HUES64 (cell line): ENCODE measurements around the gene GTSE1.

Source experiments
- H3K27ac ChIP-seq: 2 replicates; pipeline ENCODE4 v1.7.0; 2013; ENCODE audit warnings: low read depth, low read length, inconsistent platforms
- H3K27me3 ChIP-seq: 2 replicates; pipeline ENCODE4 v1.6.1; 2013; ENCODE audit warnings: mild to moderate bottlenecking, low read length; ENCODE audit not compliant: insufficient read depth
- H3K36me3 ChIP-seq: 2 replicates; pipeline ENCODE4 v1.6.1; 2013; ENCODE audit warnings: mild to moderate bottlenecking, low read length; ENCODE audit not compliant: insufficient read depth
- H3K4me1 ChIP-seq: 2 replicates; pipeline ENCODE4 v1.6.1; 2013; ENCODE audit warnings: mild to moderate bottlenecking, low read length, moderate library complexity; ENCODE audit not compliant: insufficient read depth
- H3K4me3 ChIP-seq: 2 replicates; pipeline ENCODE4 v1.5.1; 2013; ENCODE audit warnings: mild to moderate bottlenecking, low read length, moderate library complexity
- H3K9ac ChIP-seq: 2 replicates; pipeline ENCODE4 v1.6.1; 2013; ENCODE audit warnings: mild to moderate bottlenecking, low read depth, low read length
- H3K9me3 ChIP-seq: 2 replicates; pipeline ENCODE4 v1.6.1; 2013; ENCODE audit warnings: low read depth, low read length; ENCODE audit not compliant: insufficient read depth
- WGBS: fragments of 150-250, 120-280 bp; methylation state at CpG from one replicate; pipeline ENCODE4 v1.1.7; 2013; ENCODE audit warnings: missing lambda C conversion rate; 5-methylcytosine and 5-hydroxymethylcytosine counted together

Gene GTSE1

DNA sequence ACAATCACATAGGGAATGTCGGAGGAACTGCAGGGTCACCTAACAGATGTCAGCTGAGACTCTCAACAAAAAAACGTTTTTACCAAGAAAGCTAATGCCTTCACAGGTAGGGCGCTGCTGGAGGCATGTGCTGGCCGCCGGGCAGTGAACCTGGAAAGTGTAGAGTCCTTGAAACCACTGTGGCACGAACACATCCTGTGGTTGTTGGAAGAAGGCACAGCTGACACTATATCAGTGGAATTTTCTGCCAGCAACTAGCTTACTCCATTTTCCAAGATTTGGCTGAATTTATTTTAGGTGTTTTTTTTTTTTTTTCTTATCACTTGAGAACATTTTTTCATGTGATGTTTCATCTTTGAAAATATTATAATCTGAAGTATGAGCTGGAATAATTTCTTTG is 53.0 kb downstream of the GTSE1 start:
- peaks cover 94% of the 10 kb centered on the region for H3K36me3 ChIP-seq
- no peak overlapping the region for H3K9ac ChIP-seq
- 92% methylated on average over 6 of the region's 6 CpGs for WGBS
- H3K4me1 ChIP-seq, result no peaks in the 10 kb centered on the region
- no peak overlapping the region for H3K4me3 ChIP-seq
- no peaks in the 10 kb centered on the region for H3K27me3 ChIP-seq
- H3K9me3 ChIP-seq, result no peaks in the 10 kb centered on the region
- H3K27ac ChIP-seq, result no peak overlapping the region

DNA sequence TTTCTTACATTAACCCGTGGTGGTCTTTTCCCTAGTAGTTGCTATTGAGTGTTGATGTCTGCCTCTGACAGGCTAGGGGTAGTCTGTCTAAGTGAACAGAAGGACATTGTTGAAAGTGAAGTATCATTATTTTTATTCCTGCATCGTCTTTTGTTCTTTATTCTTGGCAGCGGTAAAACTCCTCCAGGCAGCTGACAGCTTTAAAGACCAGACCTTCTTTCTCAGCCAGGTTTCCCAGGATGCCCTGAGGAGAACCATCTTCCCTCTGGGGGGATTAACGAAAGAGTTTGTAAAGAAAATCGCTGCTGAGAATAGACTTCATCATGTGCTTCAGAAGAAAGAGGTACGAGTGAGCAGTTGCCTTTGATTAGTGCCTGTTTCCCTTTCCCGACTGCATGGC is 53.5 kb downstream of the GTSE1 start:
- no peaks in the 10 kb centered on the region for H3K9me3 ChIP-seq
- H3K4me3 ChIP-seq, result no peak overlapping the region
- peaks cover 94% of the 10 kb centered on the region for H3K36me3 ChIP-seq
- H3K27me3 ChIP-seq, result no peaks in the 10 kb centered on the region
- no peak overlapping the region for H3K27ac ChIP-seq
- H3K9ac ChIP-seq, result no peak overlapping the region
- no peaks in the 10 kb centered on the region for H3K4me1 ChIP-seq
- 95% methylated on average over 7 of the region's 7 CpGs for WGBS

DNA sequence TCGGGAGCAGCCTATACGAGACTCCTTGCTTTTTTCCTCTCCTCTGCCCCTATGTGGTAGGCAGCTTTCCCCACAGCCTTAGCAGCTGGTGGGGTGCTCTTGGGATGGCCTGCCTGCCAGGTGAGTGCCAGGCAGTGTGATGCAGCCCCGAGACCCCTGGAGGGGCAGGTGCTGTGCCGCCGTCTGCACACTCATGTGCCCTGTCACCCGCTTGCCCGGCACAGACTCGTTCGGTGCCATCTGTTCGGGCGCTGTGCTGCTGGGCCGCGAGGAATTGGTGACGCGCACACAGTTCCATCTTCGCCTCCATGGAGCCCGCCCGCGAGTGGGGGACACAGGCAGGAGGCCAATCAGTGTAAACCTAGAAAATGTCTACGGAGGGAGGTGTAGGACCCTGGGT is 54.0 kb downstream of the GTSE1 start:
- 97% methylated on average over 20 of the region's 20 CpGs for WGBS
- peaks cover 93% of the 10 kb centered on the region for H3K36me3 ChIP-seq

DNA sequence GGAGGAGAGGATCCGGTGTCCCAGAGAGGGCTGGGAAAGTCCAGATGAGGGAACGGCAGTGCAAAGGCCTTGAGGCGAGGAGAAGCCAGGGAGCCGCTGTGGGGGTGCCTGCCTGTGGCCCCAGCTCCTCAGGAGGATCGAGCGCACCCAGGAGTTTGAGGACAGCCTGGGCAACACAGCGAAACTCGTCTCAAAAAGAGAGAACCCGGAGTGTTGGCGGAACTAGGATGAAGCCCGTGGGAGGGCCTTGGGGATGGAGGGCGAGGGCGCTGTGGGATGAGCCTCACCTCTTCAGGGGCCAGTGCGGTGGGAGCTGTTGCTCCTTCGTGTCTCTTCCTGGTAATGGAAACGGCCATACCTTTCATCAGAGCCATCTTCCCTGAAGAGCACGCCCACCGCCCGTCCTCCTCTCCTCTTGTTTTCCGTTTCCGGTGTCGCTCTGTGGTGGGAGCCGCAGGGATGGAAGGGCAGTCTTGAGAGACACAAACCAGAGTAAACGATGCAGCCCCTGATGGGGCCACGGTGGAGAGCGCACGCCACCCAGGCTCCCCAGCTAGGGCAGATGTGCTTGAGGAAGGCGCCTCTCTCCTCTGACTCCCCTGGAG is 54.6 kb downstream of the GTSE1 start:
- H3K4me1 ChIP-seq, result no peaks in the 10 kb centered on the region
- H3K4me3 ChIP-seq, result no peak overlapping the region
- 96% methylated on average over 28 of the region's 28 CpGs for WGBS
- no peak overlapping the region for H3K9ac ChIP-seq
- H3K27ac ChIP-seq, result no peak overlapping the region
- H3K9me3 ChIP-seq, result no peaks in the 10 kb centered on the region
- peaks cover 93% of the 10 kb centered on the region for H3K36me3 ChIP-seq
- no peaks in the 10 kb centered on the region for H3K27me3 ChIP-seq

More for the DNA sequence above, 54.0 kb downstream of the GTSE1 start:
- Histone ChIP-seq H3K27me3 (no peaks in the 10 kb centered on the region), H3K4me1 (no peaks in the 10 kb centered on the region), H3K9ac (no peak overlapping the region), H3K9me3 (no peaks in the 10 kb centered on the region), H3K27ac (no peak overlapping the region), H3K4me3 (no peak overlapping the region)

DNA sequence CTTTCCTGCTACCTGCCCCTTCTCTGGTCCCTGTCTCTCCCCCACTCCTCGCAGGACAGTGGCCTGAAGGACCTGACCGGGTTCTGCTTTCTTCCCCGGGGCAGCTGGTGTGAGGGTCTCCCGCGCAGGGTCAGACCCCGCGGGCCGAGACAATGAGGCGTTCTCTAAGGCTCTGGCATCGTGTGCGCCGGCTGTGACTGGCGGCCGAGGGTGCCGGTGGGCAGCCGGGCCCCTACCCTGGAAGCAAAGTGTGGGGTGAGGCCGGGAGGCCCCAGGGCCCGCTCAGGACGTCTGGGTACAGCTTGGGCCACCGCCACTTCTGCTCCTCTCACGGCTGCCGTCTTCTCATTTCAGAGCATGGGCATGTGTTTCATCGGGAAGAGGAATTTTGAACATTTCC is 55.1 kb downstream of the GTSE1 start:
- no peaks in the 10 kb centered on the region for H3K4me1 ChIP-seq
- no peak overlapping the region for H3K27ac ChIP-seq
- no peak overlapping the region for H3K9ac ChIP-seq
- peaks cover 93% of the 10 kb centered on the region for H3K36me3 ChIP-seq
- H3K4me3 ChIP-seq, result no peak overlapping the region
- WGBS, result 97% methylated on average over 23 of the region's 23 CpGs
- no peaks in the 10 kb centered on the region for H3K27me3 ChIP-seq
- no peaks in the 10 kb centered on the region for H3K9me3 ChIP-seq

DNA sequence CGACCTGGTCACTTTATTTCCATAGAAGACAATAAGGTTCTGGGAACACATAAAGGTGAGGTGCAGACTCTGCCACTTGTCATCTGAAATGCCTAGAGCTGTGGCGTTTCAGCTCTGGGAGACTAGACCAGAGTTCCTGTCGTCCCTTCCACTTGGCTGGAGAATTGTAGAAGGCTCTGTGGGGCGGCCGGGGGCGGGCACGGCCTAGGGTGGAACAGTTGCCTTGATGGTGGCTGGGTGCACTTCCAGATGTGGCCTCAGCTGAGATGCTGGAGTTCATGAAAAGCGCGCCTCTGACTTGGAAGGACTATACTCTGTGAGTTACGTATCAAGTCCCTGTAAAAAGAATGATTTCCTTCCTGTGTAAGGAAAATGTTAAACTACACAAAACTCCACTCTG is 55.6 kb downstream of the GTSE1 start:
- H3K27ac ChIP-seq, result no peak overlapping the region
- H3K4me1 ChIP-seq, result no peaks in the 10 kb centered on the region
- H3K27me3 ChIP-seq, result no peaks in the 10 kb centered on the region
- no peak overlapping the region for H3K9ac ChIP-seq
- 94% methylated on average over 10 of the region's 10 CpGs for WGBS
- no peak overlapping the region for H3K4me3 ChIP-seq
- peaks cover 94% of the 10 kb centered on the region for H3K36me3 ChIP-seq
- H3K9me3 ChIP-seq, result no peaks in the 10 kb centered on the region

DNA sequence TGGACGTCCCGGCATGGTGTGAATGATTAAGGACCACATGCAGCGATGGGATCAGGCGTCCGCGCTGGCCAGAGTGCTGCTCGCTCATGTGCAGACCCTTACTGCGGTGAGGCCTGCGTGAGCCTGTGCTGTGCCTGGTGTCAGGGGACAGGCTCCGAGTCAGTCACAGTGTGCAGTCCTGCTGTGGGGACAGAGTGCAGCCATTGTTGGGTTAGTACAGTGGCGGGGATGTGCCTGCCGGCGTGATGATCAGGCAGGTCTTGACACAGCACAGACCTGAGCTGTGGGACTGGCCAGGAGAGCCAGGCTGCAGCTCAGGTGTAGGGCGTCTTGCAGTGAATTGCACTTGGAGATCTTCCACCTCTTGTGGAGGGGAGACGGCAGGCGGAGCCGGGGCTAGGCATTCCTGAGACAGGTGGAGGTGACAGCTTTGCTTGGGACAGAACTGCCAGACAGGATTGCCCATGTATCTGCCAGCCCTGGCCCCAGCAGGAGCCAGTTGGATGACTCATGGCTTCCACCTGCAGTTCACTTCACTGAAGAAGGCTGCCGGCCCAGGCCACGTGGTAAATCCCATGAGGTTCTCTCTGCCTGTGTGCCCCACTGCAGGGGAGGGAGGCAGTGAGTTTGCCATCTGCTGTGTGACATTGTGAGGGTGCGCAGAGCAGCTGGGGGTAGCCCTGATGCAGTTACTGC is 56.2 kb downstream of the GTSE1 start:
- H3K9ac ChIP-seq, result no peak overlapping the region
- no peak overlapping the region for H3K4me3 ChIP-seq
- no peaks in the 10 kb centered on the region for H3K4me1 ChIP-seq
- H3K27ac ChIP-seq, result no peak overlapping the region
- no peaks in the 10 kb centered on the region for H3K27me3 ChIP-seq
- no peaks in the 10 kb centered on the region for H3K9me3 ChIP-seq
- H3K36me3 ChIP-seq, result peaks cover 92% of the 10 kb centered on the region
- 93% methylated on average over 20 of the region's 20 CpGs for WGBS

DNA sequence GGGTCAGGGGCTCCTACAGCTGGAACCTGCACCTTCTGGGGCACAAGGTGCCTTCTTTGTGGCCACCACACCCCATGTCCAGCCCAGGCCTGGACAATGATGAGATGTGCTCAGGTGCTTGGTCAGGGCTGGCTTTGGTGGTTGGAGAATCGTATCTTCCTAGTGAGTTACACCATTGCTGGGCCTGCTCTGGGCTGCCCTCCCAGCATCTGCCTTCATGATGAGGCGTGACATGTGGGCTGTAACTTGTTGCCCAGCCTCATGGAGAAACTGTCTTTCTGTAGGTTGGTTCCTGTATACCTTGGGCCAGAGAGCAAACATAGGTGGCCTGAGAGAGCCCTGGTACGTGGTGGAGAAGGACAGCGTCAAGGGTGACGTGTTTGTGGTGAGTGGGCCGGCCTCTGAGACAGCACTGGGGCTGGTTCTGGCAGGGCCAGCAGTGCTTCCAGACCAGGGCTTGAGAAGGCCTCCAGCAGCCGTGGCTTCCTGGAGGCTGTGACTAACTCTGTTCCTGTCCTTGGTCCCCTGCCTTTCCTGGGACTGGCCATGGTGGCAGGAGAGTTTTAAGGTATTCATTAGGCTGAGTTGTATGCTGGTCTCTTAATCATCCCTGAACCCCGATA is 56.9 kb downstream of the GTSE1 start:
- no peaks in the 10 kb centered on the region for H3K9me3 ChIP-seq
- no peaks in the 10 kb centered on the region for H3K27me3 ChIP-seq
- peaks cover 89% of the 10 kb centered on the region for H3K36me3 ChIP-seq
- no peak overlapping the region for H3K27ac ChIP-seq
- no peaks in the 10 kb centered on the region for H3K4me1 ChIP-seq
- H3K4me3 ChIP-seq, result no peak overlapping the region
- H3K9ac ChIP-seq, result no peak overlapping the region
- 96% methylated on average over 8 of the region's 8 CpGs for WGBS

DNA sequence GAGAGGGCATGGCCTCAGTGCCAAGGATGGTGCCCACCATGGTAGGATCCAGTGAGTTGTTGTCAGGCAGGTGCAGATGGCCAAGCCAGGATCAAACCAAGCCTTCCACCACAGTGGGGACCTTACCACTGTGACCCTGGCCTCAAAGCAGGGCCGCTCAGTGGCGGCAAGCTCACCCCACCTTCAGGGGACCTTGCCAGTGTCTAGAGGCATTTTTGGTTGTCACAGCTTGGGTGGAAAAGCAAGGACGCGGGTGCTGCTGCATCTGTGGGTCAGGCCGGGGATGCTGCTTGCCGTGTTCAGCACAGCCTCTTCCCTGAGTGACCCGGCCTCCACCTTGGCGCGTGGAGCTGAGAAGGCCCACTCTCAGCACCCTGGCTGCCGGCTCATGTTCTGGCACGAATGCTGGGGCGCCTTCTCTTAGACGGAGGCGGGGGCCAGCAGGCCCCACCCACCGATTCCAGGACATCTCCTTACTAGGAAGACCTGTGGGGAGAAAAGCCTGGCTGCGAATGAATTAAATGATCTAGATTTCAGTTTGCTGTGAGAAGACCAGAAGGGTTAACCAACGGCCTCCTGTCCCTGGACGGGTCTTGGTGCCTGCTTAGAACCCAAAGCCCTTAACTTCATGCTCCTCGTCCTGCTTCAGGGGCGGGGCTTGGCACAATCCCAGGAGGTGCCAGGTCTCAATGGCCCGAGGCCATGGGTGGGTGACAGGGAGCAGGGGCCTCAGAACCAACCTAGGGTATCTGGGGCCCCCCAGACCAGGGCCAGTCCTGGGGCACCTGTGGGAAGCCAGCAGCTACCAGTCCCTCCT is 57.7 kb downstream of the GTSE1 start:
- peaks cover 90% of the 10 kb centered on the region for H3K36me3 ChIP-seq
- 94% methylated on average over 21 of the region's 21 CpGs for WGBS
- no peaks in the 10 kb centered on the region for H3K4me1 ChIP-seq
- no peak overlapping the region for H3K27ac ChIP-seq
- no peaks in the 10 kb centered on the region for H3K9me3 ChIP-seq
- no peaks in the 10 kb centered on the region for H3K27me3 ChIP-seq
- no peak overlapping the region for H3K4me3 ChIP-seq
- H3K9ac ChIP-seq, result no peak overlapping the region

DNA sequence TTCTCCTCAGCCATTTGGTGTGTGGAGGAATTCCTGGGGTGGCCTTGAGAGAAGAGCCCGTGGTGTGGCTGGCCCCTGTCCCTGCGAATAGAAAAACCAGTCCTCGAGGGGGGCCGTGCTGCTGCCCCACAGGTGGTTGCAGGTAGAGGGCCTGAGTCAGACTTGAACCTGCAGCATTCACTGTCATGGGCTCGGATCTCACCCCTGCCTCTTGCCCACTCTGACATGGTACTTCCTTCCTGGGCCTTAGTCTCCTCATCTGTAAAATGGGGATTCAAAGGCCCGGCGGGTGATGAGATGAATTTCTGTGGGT is 58.3 kb downstream of the GTSE1 start:
- Histone ChIP-seq H3K36me3 (peaks cover 85% of the 10 kb centered on the region), H3K27me3 (no peaks in the 10 kb centered on the region), H3K9me3 (no peaks in the 10 kb centered on the region), H3K4me1 (no peaks in the 10 kb centered on the region), H3K27ac (no peak overlapping the region), H3K9ac (no peak overlapping the region), H3K4me3 (no peak overlapping the region)
- WGBS, result 93% methylated on average over 7 of the region's 7 CpGs

DNA sequence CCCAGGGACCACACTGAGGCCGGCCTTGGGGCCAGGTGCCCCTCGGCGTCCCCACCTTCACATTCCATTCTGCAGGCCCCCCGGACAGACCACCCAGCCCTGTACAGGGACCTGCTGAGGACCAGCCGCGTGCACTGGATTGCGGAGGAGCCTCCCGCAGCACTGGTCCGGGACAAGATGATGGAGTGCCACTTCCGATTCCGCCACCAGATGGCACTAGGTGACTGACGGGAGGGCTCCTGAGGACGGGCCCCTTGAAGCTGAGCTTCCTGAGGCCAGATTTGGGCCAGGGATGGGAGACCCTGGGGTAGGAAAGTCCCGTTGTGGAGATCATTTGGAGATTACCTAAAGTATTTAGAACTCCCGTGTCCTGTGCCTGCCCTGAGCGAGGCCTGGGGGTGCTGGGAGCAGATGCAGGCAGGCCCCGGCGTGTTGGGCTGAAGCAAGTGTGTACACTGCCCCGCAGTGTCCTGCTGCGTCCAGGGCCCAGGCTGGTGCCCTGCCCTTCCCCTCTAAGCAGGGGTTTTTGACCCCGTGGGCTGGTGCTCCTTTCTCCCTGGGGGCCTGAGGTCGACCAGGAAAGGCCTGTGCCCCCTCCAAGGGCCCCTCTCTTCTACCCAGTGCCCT is 58.8 kb downstream of the GTSE1 start:
- WGBS, result 67% methylated on average over 22 of the region's 22 CpGs
- H3K9me3 ChIP-seq, result no peaks in the 10 kb centered on the region

More for the DNA sequence above, 58.8 kb downstream of the GTSE1 start:
- Histone ChIP-seq H3K4me1 (no peaks in the 10 kb centered on the region), H3K36me3 (peaks cover 80% of the 10 kb centered on the region), H3K4me3 (no peak overlapping the region), H3K27me3 (no peaks in the 10 kb centered on the region), H3K27ac (no peak overlapping the region), H3K9ac (no peak overlapping the region)
